Stomach (tissue), 4 donors: Measurements from ENCODE around the gene DDIT3.

Source experiments
- EP300 ChIP-seq: sonication (generic); formaldehyde crosslinking; IDR thresholded peaks from one replicate; pipeline ENCODE4 v1.6.1; 2017; ENCODE audit warnings: antibody characterized with exemption
- POLR2A ChIP-seq, 4 donors: fragments of 450-650 bp; IDR thresholded peaks; one replicate each; pipeline ENCODE4 v1.6.1; 2016; ENCODE audit warnings: antibody characterized with exemption in 4 of 4, control low read depth in 2 of 4, mild to moderate bottlenecking in 1 of 4, moderate library complexity in 1 of 4
- TF ChIP-seq, protein P1 (sequence below), 7 experiments: fragments of 450-650 bp in 4 of 7; fragments of 200-600 bp in 3 of 7; sonication (generic) in 3 of 7; IDR thresholded peaks; one replicate each; pipeline ENCODE4 v1.5.1; 2016 to 2019; ENCODE audit warnings: antibody characterized with exemption in 7 of 7, control low read depth in 2 of 7, mild to moderate bottlenecking in 1 of 7

DNA sequence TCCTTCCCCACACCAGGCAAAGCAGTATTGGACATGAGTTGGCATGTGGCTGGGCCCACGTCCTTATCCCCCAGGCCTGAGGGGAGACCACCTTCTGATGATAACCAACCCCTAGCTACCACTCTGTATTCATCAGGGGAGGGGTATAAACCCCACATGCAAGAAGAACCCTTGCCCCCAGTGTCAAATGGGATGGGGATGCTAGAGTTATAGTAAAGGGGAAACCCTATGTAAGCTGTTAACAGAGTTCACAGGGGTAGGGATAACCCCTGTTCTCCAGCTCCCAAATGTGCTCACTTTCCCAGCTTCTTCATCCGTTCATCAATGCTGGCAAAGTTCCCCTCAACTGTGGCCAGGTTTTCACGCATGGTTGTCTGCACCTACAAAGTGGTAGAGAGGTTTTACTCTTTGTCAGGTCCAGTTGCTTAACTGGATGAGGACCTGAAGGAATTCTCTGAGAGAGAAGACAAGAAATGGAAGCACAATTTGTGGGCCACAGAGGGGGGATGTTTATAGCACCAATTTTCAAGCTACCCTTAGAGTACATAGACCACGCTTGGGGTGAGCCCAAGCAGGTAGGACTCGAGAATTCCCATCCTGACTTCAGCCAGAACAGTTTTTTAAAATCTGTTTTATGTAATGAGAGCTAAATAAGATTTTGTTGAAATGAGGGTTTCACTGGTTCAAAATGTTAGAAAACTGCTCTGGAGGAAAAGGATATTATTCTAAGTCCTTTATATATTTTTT, 10.3 kb upstream of the DDIT3 start:
- TF ChIP-seq, protein P1, sequence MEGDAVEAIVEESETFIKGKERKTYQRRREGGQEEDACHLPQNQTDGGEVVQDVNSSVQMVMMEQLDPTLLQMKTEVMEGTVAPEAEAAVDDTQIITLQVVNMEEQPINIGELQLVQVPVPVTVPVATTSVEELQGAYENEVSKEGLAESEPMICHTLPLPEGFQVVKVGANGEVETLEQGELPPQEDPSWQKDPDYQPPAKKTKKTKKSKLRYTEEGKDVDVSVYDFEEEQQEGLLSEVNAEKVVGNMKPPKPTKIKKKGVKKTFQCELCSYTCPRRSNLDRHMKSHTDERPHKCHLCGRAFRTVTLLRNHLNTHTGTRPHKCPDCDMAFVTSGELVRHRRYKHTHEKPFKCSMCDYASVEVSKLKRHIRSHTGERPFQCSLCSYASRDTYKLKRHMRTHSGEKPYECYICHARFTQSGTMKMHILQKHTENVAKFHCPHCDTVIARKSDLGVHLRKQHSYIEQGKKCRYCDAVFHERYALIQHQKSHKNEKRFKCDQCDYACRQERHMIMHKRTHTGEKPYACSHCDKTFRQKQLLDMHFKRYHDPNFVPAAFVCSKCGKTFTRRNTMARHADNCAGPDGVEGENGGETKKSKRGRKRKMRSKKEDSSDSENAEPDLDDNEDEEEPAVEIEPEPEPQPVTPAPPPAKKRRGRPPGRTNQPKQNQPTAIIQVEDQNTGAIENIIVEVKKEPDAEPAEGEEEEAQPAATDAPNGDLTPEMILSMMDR (IDR thresholded peaks at IDR 0.05), result no peak
- TF ChIP-seq POLR2A (IDR thresholded peaks at IDR 0.05) (no peak), EP300 (no peak)
